ENCODE results near the gene COL6A5. TPM values are rescaled to one million over a fixed set of nuclear protein-coding genes. Genes with fewer than 3 reads are reported as not detected.
A peak's percentile ranks its signal among the peaks of the same experiment; 100 is the strongest.

COL6A5 gene
- total and polyA plus RNA-seq, 9 of the 15 experiments (the other 6 are each of a cell fraction or from before 2014, with no cell fraction given): 1.5 to 9.7 (median 5.6) TPM

- TF ChIP-seq ZNF282 (CRISPR knock-in tag; IDR thresholded peaks at IDR 0.05) (no peak), NEUROD1 (IDR thresholded peaks at IDR 0.05; ENCODE audit: borderline replicate concordance, low read depth, low read length, partially characterized antibody) (no peak), STAT6 (CRISPR knock-in tag; IDR thresholded peaks at IDR 0.05) (no peak), ZKSCAN8 (CRISPR knock-in tag; IDR thresholded peaks at IDR 0.05) (no peak), HIVEP1 (CRISPR knock-in tag; IDR thresholded peaks at IDR 0.05) (no peak), MAFG (tag; conservative IDR thresholded peaks at IDR 0.05) (peak; percentile 91), ZNF280B (CRISPR knock-in tag; IDR thresholded peaks at IDR 0.05) (no peak), GTF2A2 (tag; IDR thresholded peaks at IDR 0.05) (no peak), BHLHE40 (IDR thresholded peaks at IDR 0.05; ENCODE audit: low read length) (peak; percentile 75), ZNF384 (IDR thresholded peaks at IDR 0.05; ENCODE audit: low read depth, low read length) (no peak), ZNF175 (CRISPR knock-in tag; IDR thresholded peaks at IDR 0.05; ENCODE audit: low read depth) (no peak), HDAC1 (IDR thresholded peaks at IDR 0.05) (peak in 1 of 2 experiments; percentile 15; a peak in 1 of 4 replicates), MYC (IDR thresholded peaks at IDR 0.05; ENCODE audit: low read depth, low read length) (peak; percentile 17; the same call in 1 of the 2 replicates), MYC (CRISPR knock-in tag; IDR thresholded peaks at IDR 0.05; ENCODE audit: borderline replicate concordance, low read depth) (no peak), ZNF324 (CRISPR knock-in tag; IDR thresholded peaks at IDR 0.05) (no peak), CREB3L1 (IDR thresholded peaks at IDR 0.05; ENCODE audit: borderline replicate concordance, low read depth) (no peak)
These were observed 116.6 kb downstream of the COL6A5 start (continued) for GRCh38 chr3:130462089-130462488.

All from K562 (cell line).